ENCODE data around the gene CDH13.

CDH13 gene

DNA sequence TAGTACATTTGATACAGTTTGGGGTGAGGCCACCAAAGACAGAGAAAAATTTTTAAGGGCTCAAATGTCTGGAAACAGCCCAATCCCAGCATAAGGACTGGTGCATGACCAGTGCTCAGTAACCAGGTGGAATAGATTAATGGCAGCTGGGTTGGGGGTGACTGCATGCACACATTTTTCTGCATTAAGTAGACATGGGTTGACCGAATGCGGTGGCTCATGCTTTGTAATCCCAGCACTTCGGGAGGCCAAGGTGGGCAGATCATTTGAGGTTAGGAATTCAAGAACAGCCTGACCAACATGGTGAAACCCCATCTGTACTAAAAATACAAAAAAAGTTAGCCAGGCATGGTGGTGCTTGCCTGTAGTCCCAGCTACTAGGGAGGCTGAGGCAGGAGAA, 1060.0 kb downstream of the CDH13 start:
- TF ChIP-seq ZNF112 (tag by site-specific recombination; IDR thresholded peaks at IDR 0.05) (no peak), ZNF23 (tag by site-specific recombination; IDR thresholded peaks at IDR 0.05; ENCODE audit: borderline replicate concordance) (no peak), ZNF274 (IDR thresholded peaks at IDR 0.05; ENCODE audit: low read length) (no peak), ZNF274 (tag by site-specific recombination; IDR thresholded peaks at IDR 0.05; ENCODE audit: borderline replicate concordance) (no peak), ZNF544 (tag by site-specific recombination; IDR thresholded peaks at IDR 0.05) (no peak), ZNF221 (tag by site-specific recombination; IDR thresholded peaks at IDR 0.05; ENCODE audit: borderline replicate concordance) (no peak), KLF8 (tag by site-specific recombination; IDR thresholded peaks at IDR 0.05) (no peak), ZNF830 (tag by site-specific recombination; IDR thresholded peaks at IDR 0.05; ENCODE audit: low read depth) (no peak), ZNF354C (tag by site-specific recombination; IDR thresholded peaks at IDR 0.05; ENCODE audit: borderline replicate concordance, low read depth) (no peak), ZNF76 (tag by site-specific recombination; IDR thresholded peaks at IDR 0.05; ENCODE audit: borderline replicate concordance, low read depth) (no peak), MEIS1 (CRISPR knock-in tag; IDR thresholded peaks at IDR 0.05; ENCODE audit: borderline replicate concordance) (no peak), ZNF707 (tag by site-specific recombination; IDR thresholded peaks at IDR 0.05) (no peak), YY1 (tag by site-specific recombination; IDR thresholded peaks at IDR 0.05) (no peak), KLF16 (tag by site-specific recombination; IDR thresholded peaks at IDR 0.05) (no peak), ZBTB8A (tag by site-specific recombination; IDR thresholded peaks at IDR 0.05) (no peak)
- TF ChIP-seq, protein P1, sequence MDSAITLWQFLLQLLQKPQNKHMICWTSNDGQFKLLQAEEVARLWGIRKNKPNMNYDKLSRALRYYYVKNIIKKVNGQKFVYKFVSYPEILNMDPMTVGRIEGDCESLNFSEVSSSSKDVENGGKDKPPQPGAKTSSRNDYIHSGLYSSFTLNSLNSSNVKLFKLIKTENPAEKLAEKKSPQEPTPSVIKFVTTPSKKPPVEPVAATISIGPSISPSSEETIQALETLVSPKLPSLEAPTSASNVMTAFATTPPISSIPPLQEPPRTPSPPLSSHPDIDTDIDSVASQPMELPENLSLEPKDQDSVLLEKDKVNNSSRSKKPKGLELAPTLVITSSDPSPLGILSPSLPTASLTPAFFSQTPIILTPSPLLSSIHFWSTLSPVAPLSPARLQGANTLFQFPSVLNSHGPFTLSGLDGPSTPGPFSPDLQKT (IDR thresholded peaks at IDR 0.05; ENCODE audit: borderline replicate concordance, low read depth, low read length) = no peak
- TF ChIP-seq, protein P2, sequence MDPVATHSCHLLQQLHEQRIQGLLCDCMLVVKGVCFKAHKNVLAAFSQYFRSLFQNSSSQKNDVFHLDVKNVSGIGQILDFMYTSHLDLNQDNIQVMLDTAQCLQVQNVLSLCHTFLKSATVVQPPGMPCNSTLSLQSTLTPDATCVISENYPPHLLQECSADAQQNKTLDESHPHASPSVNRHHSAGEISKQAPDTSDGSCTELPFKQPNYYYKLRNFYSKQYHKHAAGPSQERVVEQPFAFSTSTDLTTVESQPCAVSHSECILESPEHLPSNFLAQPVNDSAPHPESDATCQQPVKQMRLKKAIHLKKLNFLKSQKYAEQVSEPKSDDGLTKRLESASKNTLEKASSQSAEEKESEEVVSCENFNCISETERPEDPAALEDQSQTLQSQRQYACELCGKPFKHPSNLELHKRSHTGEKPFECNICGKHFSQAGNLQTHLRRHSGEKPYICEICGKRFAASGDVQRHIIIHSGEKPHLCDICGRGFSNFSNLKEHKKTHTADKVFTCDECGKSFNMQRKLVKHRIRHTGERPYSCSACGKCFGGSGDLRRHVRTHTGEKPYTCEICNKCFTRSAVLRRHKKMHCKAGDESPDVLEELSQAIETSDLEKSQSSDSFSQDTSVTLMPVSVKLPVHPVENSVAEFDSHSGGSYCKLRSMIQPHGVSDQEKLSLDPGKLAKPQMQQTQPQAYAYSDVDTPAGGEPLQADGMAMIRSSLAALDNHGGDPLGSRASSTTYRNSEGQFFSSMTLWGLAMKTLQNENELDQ (tag by site-specific recombination; IDR thresholded peaks at IDR 0.05; ENCODE audit: low read depth) = no peak
- TF ChIP-seq, protein P3, sequence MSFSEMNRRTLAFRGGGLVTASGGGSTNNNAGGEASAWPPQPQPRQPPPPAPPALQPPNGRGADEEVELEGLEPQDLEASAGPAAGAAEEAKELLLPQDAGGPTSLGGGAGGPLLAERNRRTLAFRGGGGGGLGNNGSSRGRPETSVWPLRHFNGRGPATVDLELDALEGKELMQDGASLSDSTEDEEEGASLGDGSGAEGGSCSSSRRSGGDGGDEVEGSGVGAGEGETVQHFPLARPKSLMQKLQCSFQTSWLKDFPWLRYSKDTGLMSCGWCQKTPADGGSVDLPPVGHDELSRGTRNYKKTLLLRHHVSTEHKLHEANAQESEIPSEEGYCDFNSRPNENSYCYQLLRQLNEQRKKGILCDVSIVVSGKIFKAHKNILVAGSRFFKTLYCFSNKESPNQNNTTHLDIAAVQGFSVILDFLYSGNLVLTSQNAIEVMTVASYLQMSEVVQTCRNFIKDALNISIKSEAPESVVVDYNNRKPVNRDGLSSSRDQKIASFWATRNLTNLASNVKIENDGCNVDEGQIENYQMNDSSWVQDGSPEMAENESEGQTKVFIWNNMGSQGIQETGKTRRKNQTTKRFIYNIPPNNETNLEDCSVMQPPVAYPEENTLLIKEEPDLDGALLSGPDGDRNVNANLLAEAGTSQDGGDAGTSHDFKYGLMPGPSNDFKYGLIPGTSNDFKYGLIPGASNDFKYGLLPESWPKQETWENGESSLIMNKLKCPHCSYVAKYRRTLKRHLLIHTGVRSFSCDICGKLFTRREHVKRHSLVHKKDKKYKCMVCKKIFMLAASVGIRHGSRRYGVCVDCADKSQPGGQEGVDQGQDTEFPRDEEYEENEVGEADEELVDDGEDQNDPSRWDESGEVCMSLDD (tag by site-specific recombination; IDR thresholded peaks at IDR 0.05) = no peak
- TF ChIP-seq, protein P4, sequence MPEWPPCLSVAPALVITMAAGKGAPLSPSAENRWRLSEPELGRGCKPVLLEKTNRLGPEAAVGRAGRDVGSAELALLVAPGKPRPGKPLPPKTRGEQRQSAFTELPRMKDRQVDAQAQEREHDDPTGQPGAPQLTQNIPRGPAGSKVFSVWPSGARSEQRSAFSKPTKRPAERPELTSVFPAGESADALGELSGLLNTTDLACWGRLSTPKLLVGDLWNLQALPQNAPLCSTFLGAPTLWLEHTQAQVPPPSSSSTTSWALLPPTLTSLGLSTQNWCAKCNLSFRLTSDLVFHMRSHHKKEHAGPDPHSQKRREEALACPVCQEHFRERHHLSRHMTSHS (tag by site-specific recombination; IDR thresholded peaks at IDR 0.05) = no peak
- TF ChIP-seq, protein P5, sequence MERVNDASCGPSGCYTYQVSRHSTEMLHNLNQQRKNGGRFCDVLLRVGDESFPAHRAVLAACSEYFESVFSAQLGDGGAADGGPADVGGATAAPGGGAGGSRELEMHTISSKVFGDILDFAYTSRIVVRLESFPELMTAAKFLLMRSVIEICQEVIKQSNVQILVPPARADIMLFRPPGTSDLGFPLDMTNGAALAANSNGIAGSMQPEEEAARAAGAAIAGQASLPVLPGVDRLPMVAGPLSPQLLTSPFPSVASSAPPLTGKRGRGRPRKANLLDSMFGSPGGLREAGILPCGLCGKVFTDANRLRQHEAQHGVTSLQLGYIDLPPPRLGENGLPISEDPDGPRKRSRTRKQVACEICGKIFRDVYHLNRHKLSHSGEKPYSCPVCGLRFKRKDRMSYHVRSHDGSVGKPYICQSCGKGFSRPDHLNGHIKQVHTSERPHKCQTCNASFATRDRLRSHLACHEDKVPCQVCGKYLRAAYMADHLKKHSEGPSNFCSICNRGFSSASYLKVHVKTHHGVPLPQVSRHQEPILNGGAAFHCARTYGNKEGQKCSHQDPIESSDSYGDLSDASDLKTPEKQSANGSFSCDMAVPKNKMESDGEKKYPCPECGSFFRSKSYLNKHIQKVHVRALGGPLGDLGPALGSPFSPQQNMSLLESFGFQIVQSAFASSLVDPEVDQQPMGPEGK (tag by site-specific recombination; IDR thresholded peaks at IDR 0.05) = no peak
- peaks cover 3% of the 10 kb centered on the region; the same call in 1 of the 2 replicates for H3K4me1 ChIP-seq (ENCODE audit: control insufficient read depth, insufficient read depth, low read length)
- H3K27ac ChIP-seq (ENCODE audit: extremely low read depth, low read depth, low read length) = no peak overlapping the region
- no peaks in the 10 kb centered on the region for H3K36me3 ChIP-seq (ENCODE audit: control insufficient read depth in 2 of 2, insufficient read depth in 1 of 2, low read length in 2 of 2)
- H3K4me3 ChIP-seq (ENCODE audit: low read depth, low read length) = no peak overlapping the region
- POLR2A ChIA-PET = no interaction called here
- CTCF ChIA-PET = interaction anchor here (0.6 kb wide), 1 partner anchor 166 kb away, joined by 3 read pairs; no protein-coding TSS in a partner anchor
- no peaks in the 10 kb centered on the region for H3K9me3 ChIP-seq (ENCODE audit: control insufficient read depth, insufficient read depth, low read depth, low read length)

Data from HEK293 (cell line).